Fibroblast of pulmonary artery (primary cell): ENCODE measurements around the gene TTC22.

Experiments
- DNase-seq: peaks from one replicate; pipeline ENCODE4 v3.0.0-alpha.2; 2010; ENCODE audit warnings: low read depth
- H3K4me3 ChIP-seq: replicated peaks from 2 replicates; pipeline ENCODE4 v1.5.1; 2011; ENCODE audit warnings: low read depth, mild to moderate bottlenecking, control low read depth, low read length, moderate library complexity
- CTCF ChIP-seq: IDR thresholded peaks from 2 replicates; pipeline ENCODE4 v1.5.1; 2011; ENCODE audit warnings: mild to moderate bottlenecking, control low read depth, low read length, inconsistent platforms; ENCODE audit errors: missing control alignments

The TTC22 gene

GRCh38 chr1:54807756-54808155, 6.6 kb upstream of the TTC22 start:
- TF ChIP-seq CTCF: no peak
- no peak for DNase-seq
- no peak overlapping the region for H3K4me3 ChIP-seq

- H3K4me3 ChIP-seq: no peak overlapping the region
- no peak for TF ChIP-seq CTCF
- no peak for DNase-seq
Measured at GRCh38 chr1:54806931-54807611, 5.9 kb upstream of the TTC22 start.

GRCh38 chr1:54805981-54806381, 4.9 kb upstream of the TTC22 start:
- no peak overlapping the region for H3K4me3 ChIP-seq
- DNase-seq: no peak
- no peak for TF ChIP-seq CTCF

GRCh38 chr1:54805466-54805865, 4.3 kb upstream of the TTC22 start:
- no peak for TF ChIP-seq CTCF
- no peak overlapping the region for H3K4me3 ChIP-seq
- no peak for DNase-seq

GRCh38 chr1:54804471-54805132, 3.5 kb upstream of the TTC22 start:
- no peak for TF ChIP-seq CTCF
- H3K4me3 ChIP-seq: no peak overlapping the region
- no peak for DNase-seq

- TF ChIP-seq CTCF: no peak
- no peak overlapping the region for H3K4me3 ChIP-seq
- peak; percentile 41 for DNase-seq
Measured at GRCh38 chr1:54803761-54804470, 2.8 kb upstream of the TTC22 start.
